22Rv1 (cell line): Measurements from ENCODE around the gene EPB41.

Experiments used
- ZFX ChIP-seq: fragments of 450-650 bp; IDR thresholded peaks from 2 replicates; pipeline ENCODE4 v1.6.1; 2017; ENCODE audit warnings: antibody characterized with exemption, borderline replicate concordance
- TF ChIP-seq, protein P1 (sequence below): fragments of 450-650 bp; IDR thresholded peaks from 2 replicates; pipeline ENCODE4 v1.5.1; 2017; ENCODE audit warnings: mild to moderate bottlenecking

DNA sequence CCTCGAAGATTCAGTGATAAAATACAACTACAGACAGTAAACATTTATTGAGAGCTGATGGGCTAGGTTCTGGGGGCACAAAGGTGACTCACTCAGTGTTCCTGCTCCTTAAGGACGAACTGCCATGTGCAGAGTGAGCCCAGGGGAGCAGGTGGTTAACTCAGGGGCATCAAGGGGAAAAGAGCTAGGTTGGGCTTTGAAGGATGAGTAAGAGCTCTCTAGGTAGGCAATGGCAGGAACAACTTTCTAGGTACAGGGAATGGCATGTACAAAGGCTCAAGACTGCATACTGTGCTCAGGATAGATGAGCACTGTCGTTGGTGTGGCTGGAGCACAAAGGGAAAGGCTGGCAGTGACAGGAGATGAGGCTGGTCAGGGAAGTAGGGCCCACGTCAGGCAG, 16.6 kb upstream of the EPB41 start:
- TF ChIP-seq, protein P1, sequence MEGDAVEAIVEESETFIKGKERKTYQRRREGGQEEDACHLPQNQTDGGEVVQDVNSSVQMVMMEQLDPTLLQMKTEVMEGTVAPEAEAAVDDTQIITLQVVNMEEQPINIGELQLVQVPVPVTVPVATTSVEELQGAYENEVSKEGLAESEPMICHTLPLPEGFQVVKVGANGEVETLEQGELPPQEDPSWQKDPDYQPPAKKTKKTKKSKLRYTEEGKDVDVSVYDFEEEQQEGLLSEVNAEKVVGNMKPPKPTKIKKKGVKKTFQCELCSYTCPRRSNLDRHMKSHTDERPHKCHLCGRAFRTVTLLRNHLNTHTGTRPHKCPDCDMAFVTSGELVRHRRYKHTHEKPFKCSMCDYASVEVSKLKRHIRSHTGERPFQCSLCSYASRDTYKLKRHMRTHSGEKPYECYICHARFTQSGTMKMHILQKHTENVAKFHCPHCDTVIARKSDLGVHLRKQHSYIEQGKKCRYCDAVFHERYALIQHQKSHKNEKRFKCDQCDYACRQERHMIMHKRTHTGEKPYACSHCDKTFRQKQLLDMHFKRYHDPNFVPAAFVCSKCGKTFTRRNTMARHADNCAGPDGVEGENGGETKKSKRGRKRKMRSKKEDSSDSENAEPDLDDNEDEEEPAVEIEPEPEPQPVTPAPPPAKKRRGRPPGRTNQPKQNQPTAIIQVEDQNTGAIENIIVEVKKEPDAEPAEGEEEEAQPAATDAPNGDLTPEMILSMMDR: no peak
- no peak for TF ChIP-seq ZFX
